Hepatocyte (in vitro differentiated cells): ENCODE results near the gene KAT2A. TPM values are rescaled to one million over a fixed set of nuclear protein-coding genes. Genes with fewer than 3 reads are reported as not detected.

ENCODE experiments used
- DNase-seq: peaks from one replicate; pipeline ENCODE4 v3.0.0-alpha.2; 2016; ENCODE audit warnings: low spot score
- H2AFZ ChIP-seq: fragments of 200-600 bp; sonication (generic); 2 replicates; pipeline ENCODE4 v1.6.0; 2016; ENCODE audit warnings: antibody characterized with exemption, mild to moderate bottlenecking
- H3K27ac ChIP-seq: fragments of 200-600 bp; sonication (generic); 2 replicates; pipeline ENCODE4 v1.5.1; 2016; ENCODE audit warnings: mild to moderate bottlenecking
- H3K27me3 ChIP-seq: fragments of 200-600 bp; sonication (generic); 2 replicates; pipeline ENCODE4 v1.6.1; 2016
- H3K36me3 ChIP-seq: fragments of 200-600 bp; sonication (generic); replicated peaks from 2 replicates; pipeline ENCODE4 v1.5.1; 2016; ENCODE audit warnings: low read depth; ENCODE audit not compliant: insufficient read depth
- H3K4me1 ChIP-seq: fragments of 200-600 bp; sonication (generic); 2 replicates; pipeline ENCODE4 v1.5.1; 2016; ENCODE audit warnings: mild to moderate bottlenecking, moderate library complexity; ENCODE audit not compliant: insufficient read depth
- H3K4me2 ChIP-seq: fragments of 200-600 bp; sonication (generic); 2 replicates; pipeline ENCODE4 v1.6.0; 2016
- H3K4me3 ChIP-seq: fragments of 200-600 bp; sonication (generic); 2 replicates; pipeline ENCODE4 v1.5.1; 2016; ENCODE audit warnings: mild to moderate bottlenecking
- H3K79me2 ChIP-seq: fragments of 200-600 bp; sonication (generic); 2 replicates; pipeline ENCODE4 v1.6.0; 2017; ENCODE audit warnings: mild to moderate bottlenecking
- H3K9me2 ChIP-seq: fragments of 200-600 bp; sonication (generic); replicated peaks from 2 replicates; pipeline ENCODE4 v1.6.0; 2017; ENCODE audit warnings: mild to moderate bottlenecking; ENCODE audit not compliant: insufficient read depth
- H3K9me3 ChIP-seq: fragments of 200-600 bp; sonication (generic); 2 replicates; pipeline ENCODE4 v1.5.1; 2016; ENCODE audit warnings: low read depth, mild to moderate bottlenecking
- H4K20me1 ChIP-seq: fragments of 200-600 bp; sonication (generic); 2 replicates; pipeline ENCODE4 v1.6.0; 2016; ENCODE audit warnings: mild to moderate bottlenecking; ENCODE audit not compliant: insufficient read depth, poor library complexity, severe bottlenecking
- CTCF ChIP-seq: fragments of 200-600 bp; sonication (generic); IDR thresholded peaks from 2 replicates; pipeline ENCODE4 v1.5.1; 2016; ENCODE audit warnings: antibody characterized with exemption, mild to moderate bottlenecking; ENCODE audit not compliant: poor library complexity
- EZH2 ChIP-seq: fragments of 200-600 bp; sonication (generic); IDR thresholded peaks from 2 replicates; pipeline ENCODE4 v1.6.1; 2016; ENCODE audit warnings: antibody characterized with exemption, mild to moderate bottlenecking, borderline replicate concordance
- EZH2phosphoT487 ChIP-seq: fragments of 200-600 bp; sonication (generic); IDR thresholded peaks from one replicate; pipeline ENCODE4 v1.6.1; 2018; ENCODE audit warnings: antibody characterized with exemption, mild to moderate bottlenecking, low read depth, moderate library complexity; ENCODE audit not compliant: unreplicated experiment, severe bottlenecking
- WGBS: methylation state at CpG from one replicate; pipeline ENCODE4 v1.1.6; 2016; ENCODE audit warnings: low lambda C conversion rate; ENCODE audit errors: missing lambda C conversion rate; 5-methylcytosine and 5-hydroxymethylcytosine counted together
- polyA plus RNA-seq: library from polyadenylated mRNA; unstranded; fragments of >200 nt; fragmentation: Nextera tagmentation; extraction: Ambion mirVana; gene quantifications from 2 replicates; pipeline ENCODE4 v1.2.1, GENCODE V29; 2016
- total RNA-seq: library from RNA; depleted of rRNA; stranded (reverse); fragments of >200 nt; gene quantifications from 2 replicates; pipeline ENCODE4 v1.2.3, GENCODE V29; 2014

KAT2A gene
- total and polyA plus RNA-seq, 2 experiments from 2014 or later: 21.7 to 46.7 TPM

- H3K79me2 ChIP-seq: peaks cover 94% of the 10 kb centered on the region
Measured at GRCh38 chr17:42136654-42137051, 15.5 kb upstream of the KAT2A start.

GRCh38 chr17:42135664-42136653 lies 14.8 kb upstream of the KAT2A start:
- H3K4me1 ChIP-seq: peaks cover 29% of the 10 kb centered on the region
- peak overlapping the region; percentile 84 for H3K27ac ChIP-seq
- H3K4me3 ChIP-seq: no peak overlapping the region
- WGBS: 64% methylated on average over 15 of the region's 15 CpGs
- TF ChIP-seq CTCF (no peak), EZH2phosphoT487 (no peak), EZH2 (no peak)
- H3K4me2 ChIP-seq: peak overlapping the region; percentile 26
- no peaks in the 10 kb centered on the region for H3K36me3 ChIP-seq
- H4K20me1 ChIP-seq: peaks cover 62% of the 10 kb centered on the region
- no peaks in the 10 kb centered on the region for H3K27me3 ChIP-seq
- H3K79me2 ChIP-seq: peaks cover 94% of the 10 kb centered on the region
- H3K9me3 ChIP-seq: no peaks in the 10 kb centered on the region
- H2AFZ ChIP-seq: no peak overlapping the region
- no peaks in the 10 kb centered on the region for H3K9me2 ChIP-seq
- peak; percentile 87 for DNase-seq

More at GRCh38 chr17:42136654-42137051, 15.5 kb upstream of the KAT2A start:
- Histone ChIP-seq H4K20me1 (peaks cover 65% of the 10 kb centered on the region), H2AFZ (no peak overlapping the region), H3K4me2 (peak overlapping the region; percentile 26), H3K27me3 (no peaks in the 10 kb centered on the region), H3K4me1 (peaks cover 29% of the 10 kb centered on the region), H3K9me3 (no peaks in the 10 kb centered on the region), H3K4me3 (no peak overlapping the region), H3K27ac (peak overlapping the region; percentile 81), H3K9me2 (no peaks in the 10 kb centered on the region), H3K36me3 (no peaks in the 10 kb centered on the region)
- no peak for TF ChIP-seq EZH2
- no peak for TF ChIP-seq EZH2phosphoT487
- TF ChIP-seq CTCF: no peak
- no peak for DNase-seq
- WGBS: 89% methylated on average over 3 of the region's 3 CpGs

- peaks cover 55% of the 10 kb centered on the region for H4K20me1 ChIP-seq
- 92% methylated on average over 6 of the region's 6 CpGs for WGBS
Measured at GRCh38 chr17:42135151-42135550, 14.0 kb upstream of the KAT2A start.

More at GRCh38 chr17:42135151-42135550, 14.0 kb upstream of the KAT2A start:
- no peaks in the 10 kb centered on the region for H3K9me2 ChIP-seq
- no peak for DNase-seq
- H3K27me3 ChIP-seq: no peaks in the 10 kb centered on the region
- peak overlapping the region; percentile 84 for H3K27ac ChIP-seq
- H3K4me1 ChIP-seq: peaks cover 29% of the 10 kb centered on the region
- TF ChIP-seq EZH2 (no peak), CTCF (no peak), EZH2phosphoT487 (no peak)
- peak overlapping the region; percentile 10 for H3K4me2 ChIP-seq
- peaks cover 94% of the 10 kb centered on the region for H3K79me2 ChIP-seq
- no peaks in the 10 kb centered on the region for H3K36me3 ChIP-seq
- no peak overlapping the region for H3K4me3 ChIP-seq
- H3K9me3 ChIP-seq: no peaks in the 10 kb centered on the region
- H2AFZ ChIP-seq: no peak overlapping the region
